ENCODE results near the gene SMAD3.

The SMAD3 gene

DNA sequence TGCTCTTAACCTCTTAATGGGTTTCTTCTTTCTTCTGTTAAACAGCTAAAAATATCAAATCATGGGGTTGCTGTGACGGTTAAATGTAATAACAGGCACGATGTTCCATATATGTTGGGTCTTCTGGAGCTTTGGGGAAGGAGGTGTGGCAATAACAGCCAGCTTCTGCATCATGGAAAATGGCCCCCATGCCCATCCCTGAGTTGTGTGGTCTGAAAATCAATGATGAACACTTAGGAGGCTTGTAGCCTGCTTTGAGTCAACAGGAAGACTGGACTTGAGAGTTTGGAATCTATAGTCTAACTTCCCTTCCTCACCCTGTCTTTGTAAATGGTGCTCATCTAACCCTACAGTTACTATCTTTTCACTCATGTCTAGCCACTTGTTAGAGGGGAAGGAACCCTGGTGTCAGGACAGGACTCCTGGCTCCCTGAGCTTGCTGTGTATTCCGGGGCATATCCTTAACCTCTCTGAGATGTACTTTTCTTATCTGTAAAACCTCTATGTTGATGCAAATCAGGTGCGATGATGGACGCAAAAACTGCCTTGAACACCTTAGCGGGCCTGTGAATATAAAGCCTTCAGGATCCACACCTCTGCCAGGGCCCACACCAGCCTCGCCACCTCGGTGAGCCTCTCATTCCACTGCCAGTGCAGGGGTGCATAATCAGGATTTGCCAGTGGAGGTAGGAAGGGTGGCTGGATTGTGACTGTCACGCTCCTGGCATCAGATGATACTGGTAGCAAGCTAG, 27.5 kb downstream of the SMAD3 start:
- POLR2A ChIA-PET: interaction anchor here (0.7 to 2.0 kb wide), 8 partner anchors 8 to 88 kb away, joined by 3 to 6 read pairs (median 4); no protein-coding TSS in a partner anchor
- Histone ChIP-seq H3K4me1 (ENCODE audit: control extremely low read depth in 1 of 4, control insufficient read depth in 4 of 4, insufficient read depth in 4 of 4, low read length in 3 of 4) (peaks cover 17 to 85% (median 69%) of the 10 kb centered on the region in 4 experiments), H3K27ac (ENCODE audit: insufficient read depth in 1 of 2, low read depth in 1 of 2, low read length in 2 of 2, poor library complexity in 1 of 2, severe bottlenecking in 2 of 2) (peak overlapping the region; percentile 94 to 97), H3K27me3 (replicated peaks in 2 of 5; ENCODE audit: control insufficient read depth in 4 of 5, insufficient read depth in 5 of 5, low read length in 4 of 5) (no peaks in the 10 kb centered on the region), H3K36me3 (ENCODE audit: control insufficient read depth in 4 of 4, insufficient read depth in 4 of 4, low read length in 3 of 4) (peaks cover 0 to 5% (median 3%) of the 10 kb centered on the region in 4 experiments), H3K9me3 (ENCODE audit: control extremely low read depth in 1 of 5, control insufficient read depth in 4 of 5, insufficient read depth in 2 of 5, low read depth in 1 of 5, low read length in 4 of 5) (no peaks in the 10 kb centered on the region), H3K4me3 (ENCODE audit: control insufficient read depth in 1 of 7, extremely low read depth in 1 of 7, insufficient read depth in 4 of 7, low read depth in 2 of 7, low read length in 6 of 7) (peak overlapping the region in 1 of 7 experiments; percentile 8)
- DNase-seq: no peak
- WGBS (ENCODE audit: insufficient coverage): 76% methylated on average over 6 of the region's 9 CpGs
- CTCF ChIA-PET: interaction anchor here (1.1 to 3.2 kb wide), 5 partner anchors 8 to 25 kb away, joined by 3 to 21 read pairs (median 4); no protein-coding TSS in a partner anchor

DNA sequence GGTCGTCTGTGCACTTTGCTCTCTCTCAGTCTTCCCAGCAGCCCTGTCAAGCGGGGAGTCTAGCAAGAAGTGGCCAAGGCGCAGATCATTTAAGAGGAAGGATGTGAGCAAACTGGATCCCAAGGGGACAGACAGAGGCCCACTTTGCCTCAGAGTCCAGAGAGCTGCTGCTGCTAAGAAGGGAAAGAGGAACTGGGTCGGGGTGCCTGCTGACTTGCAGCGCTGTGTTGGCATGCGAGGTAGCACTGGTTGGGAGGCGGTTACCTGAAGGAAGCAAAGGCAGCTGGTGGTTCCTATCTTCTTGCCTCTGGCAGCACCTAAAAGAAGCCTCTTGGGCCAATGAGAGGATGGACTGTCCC, 28.1 kb downstream of the SMAD3 start:
- POLR2A ChIA-PET: interaction anchor here (0.7 to 2.0 kb wide), 5 partner anchors 7 to 88 kb away, joined by 3 to 6 read pairs (median 4); no protein-coding TSS in a partner anchor

DNA sequence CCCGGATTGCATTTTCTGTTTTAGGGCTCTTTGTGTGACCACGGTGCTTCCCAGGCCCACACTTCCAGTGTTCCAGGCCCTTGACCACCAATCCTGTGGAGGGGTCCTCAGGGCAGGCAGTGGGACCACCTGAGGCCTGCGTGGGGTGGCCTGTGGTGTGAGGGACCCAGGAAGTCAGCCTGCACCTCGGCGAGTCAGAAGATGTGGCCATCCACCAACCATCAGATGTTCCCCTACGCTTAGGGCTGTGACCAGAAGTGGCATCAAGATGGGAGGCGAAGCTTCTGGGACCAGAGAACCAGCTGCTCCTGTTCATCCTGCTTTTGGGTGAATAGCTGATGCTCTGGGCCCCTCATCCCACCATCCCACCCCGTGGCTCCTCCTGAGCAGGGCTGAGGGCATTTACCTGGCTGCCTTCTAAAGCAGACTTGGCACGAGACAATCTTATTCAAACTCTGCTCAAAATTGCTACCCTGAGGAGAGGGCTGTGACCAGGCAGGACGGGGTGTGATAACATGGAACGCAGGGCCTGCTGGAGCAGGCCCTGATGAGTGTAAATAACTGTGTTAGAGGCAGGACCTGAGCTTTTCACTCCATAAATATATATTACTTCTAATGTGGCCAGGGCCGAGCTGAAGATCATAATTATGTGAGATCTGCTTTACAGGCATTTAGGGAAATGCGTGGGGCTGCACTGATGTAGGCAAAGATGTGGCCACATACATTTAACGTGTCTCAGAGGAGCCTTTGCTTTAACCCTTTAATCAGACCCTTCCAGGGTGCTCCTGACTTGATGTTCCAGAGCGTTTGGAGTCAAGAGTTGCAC, 28.8 kb downstream of the SMAD3 start:
- peak overlapping the region in 1 of 2 experiments; percentile 67 for H3K27ac ChIP-seq (ENCODE audit: insufficient read depth in 1 of 2, low read depth in 1 of 2, low read length in 2 of 2, poor library complexity in 1 of 2, severe bottlenecking in 2 of 2)
- H3K4me1 ChIP-seq (ENCODE audit: control extremely low read depth in 1 of 4, control insufficient read depth in 4 of 4, insufficient read depth in 4 of 4, low read length in 3 of 4): peaks cover 22 to 89% (median 77%) of the 10 kb centered on the region in 4 experiments
- no peaks in the 10 kb centered on the region for H3K9me3 ChIP-seq (ENCODE audit: control extremely low read depth in 1 of 5, control insufficient read depth in 4 of 5, insufficient read depth in 2 of 5, low read depth in 1 of 5, low read length in 4 of 5)
- H3K27me3 ChIP-seq (replicated peaks in 2 of 5; ENCODE audit: control insufficient read depth in 4 of 5, insufficient read depth in 5 of 5, low read length in 4 of 5): no peaks in the 10 kb centered on the region
- H3K4me3 ChIP-seq (ENCODE audit: control insufficient read depth in 1 of 7, extremely low read depth in 1 of 7, insufficient read depth in 4 of 7, low read depth in 2 of 7, low read length in 6 of 7): peak overlapping the region in 1 of 7 experiments; percentile 8
- POLR2A ChIA-PET: interaction anchor here (1.4 to 1.7 kb wide), 3 partner anchors 10 to 23 kb away, joined by 4 to 6 read pairs (median 4); no protein-coding TSS in a partner anchor
- H3K36me3 ChIP-seq (ENCODE audit: control insufficient read depth in 4 of 4, insufficient read depth in 4 of 4, low read length in 3 of 4): peaks cover 0 to 5% (median 3%) of the 10 kb centered on the region in 4 experiments
- DNase-seq: no peak
- 77% methylated on average over 11 of the region's 15 CpGs for WGBS (ENCODE audit: insufficient coverage)
- CTCF ChIA-PET: interaction anchor here (1.0 to 3.2 kb wide), 5 partner anchors 8 to 26 kb away, joined by 3 to 21 read pairs (median 4); no protein-coding TSS in a partner anchor

More for the DNA sequence above, 28.1 kb downstream of the SMAD3 start:
- Histone ChIP-seq H3K27me3 (replicated peaks in 2 of 5; ENCODE audit: control insufficient read depth in 4 of 5, insufficient read depth in 5 of 5, low read length in 4 of 5) (no peaks in the 10 kb centered on the region), H3K4me1 (ENCODE audit: control extremely low read depth in 1 of 4, control insufficient read depth in 4 of 4, insufficient read depth in 4 of 4, low read length in 3 of 4) (peaks cover 19 to 88% (median 70%) of the 10 kb centered on the region in 4 experiments), H3K27ac (ENCODE audit: insufficient read depth in 1 of 2, low read depth in 1 of 2, low read length in 2 of 2, poor library complexity in 1 of 2, severe bottlenecking in 2 of 2) (peak overlapping the region in 1 of 2 experiments; percentile 67), H3K9me3 (ENCODE audit: control extremely low read depth in 1 of 5, control insufficient read depth in 4 of 5, insufficient read depth in 2 of 5, low read depth in 1 of 5, low read length in 4 of 5) (no peaks in the 10 kb centered on the region), H3K4me3 (ENCODE audit: control insufficient read depth in 1 of 7, extremely low read depth in 1 of 7, insufficient read depth in 4 of 7, low read depth in 2 of 7, low read length in 6 of 7) (peak overlapping the region in 2 of 7 experiments; percentile 8 to 13), H3K36me3 (ENCODE audit: control insufficient read depth in 4 of 4, insufficient read depth in 4 of 4, low read length in 3 of 4) (peaks cover 0 to 5% (median 3%) of the 10 kb centered on the region in 4 experiments)
- CTCF ChIA-PET: interaction anchor here (1.0 to 3.2 kb wide), 3 partner anchors 9 to 11 kb away, joined by 3 to 21 read pairs (median 3); no protein-coding TSS in a partner anchor
- peak; percentile 81 to 96 (median 95) for DNase-seq
- 0% methylated on average over 3 of the region's 7 CpGs for WGBS (ENCODE audit: insufficient coverage)

DNA sequence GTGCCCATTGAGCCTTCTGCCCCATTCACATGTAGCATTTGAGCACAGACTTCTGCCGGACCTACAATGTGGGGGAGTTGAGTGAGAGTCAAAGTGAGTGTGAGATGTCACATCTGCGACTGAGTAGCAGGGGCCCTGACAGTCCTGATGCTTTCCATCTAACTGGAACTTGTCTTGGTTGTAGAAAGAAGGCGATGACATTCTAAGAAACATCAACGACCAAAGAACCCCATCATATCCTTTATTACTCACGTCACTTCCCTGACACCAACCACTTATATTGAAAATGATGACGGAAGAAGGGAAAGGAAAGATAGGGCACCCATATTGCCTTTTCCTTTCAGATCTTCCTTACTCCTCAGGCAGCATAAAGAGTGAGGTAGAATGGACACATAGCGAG, 30.5 kb downstream of the SMAD3 start:
- WGBS (ENCODE audit: insufficient coverage): 100% methylated on average over 3 of the region's 7 CpGs

DNA sequence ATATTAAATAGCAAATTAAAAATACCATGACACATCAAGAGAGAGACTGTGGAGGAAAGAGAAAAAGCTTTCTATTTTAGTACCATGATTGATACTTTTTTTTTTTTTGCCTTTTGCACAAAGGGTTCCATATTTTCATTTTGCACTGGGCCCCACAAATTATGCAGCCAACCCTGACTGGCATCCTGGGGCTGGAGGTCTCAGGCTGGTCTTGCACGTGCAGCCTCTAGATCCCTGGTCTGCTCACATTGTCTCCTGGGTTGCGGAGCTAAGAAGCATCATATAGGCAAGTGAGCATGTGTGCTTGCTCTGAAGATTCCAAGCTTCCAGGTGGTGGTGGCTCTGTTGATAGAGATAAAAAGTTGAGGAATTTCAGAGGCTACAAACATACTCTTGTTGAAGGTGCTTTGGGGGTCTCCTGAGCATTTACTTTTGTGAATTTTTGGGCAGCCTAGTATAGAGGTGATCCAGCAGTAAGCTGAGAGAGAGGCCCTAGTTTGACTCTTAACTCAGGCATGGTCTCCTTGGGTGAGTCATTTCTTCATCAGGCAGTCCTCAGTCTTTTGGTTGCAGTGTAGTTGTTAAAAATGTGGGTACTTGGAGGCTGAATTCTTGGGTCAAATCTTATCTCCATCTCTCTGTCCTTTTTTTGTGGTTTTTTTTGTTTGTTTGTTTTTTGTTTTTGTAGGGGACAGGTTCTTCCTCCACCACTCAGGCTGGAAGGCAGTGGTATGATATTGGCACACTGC, 31.3 kb downstream of the SMAD3 start:
- H3K9me3 ChIP-seq (ENCODE audit: control extremely low read depth in 1 of 5, control insufficient read depth in 4 of 5, insufficient read depth in 2 of 5, low read depth in 1 of 5, low read length in 4 of 5): no peaks in the 10 kb centered on the region
- ChIA-PET CTCF (interaction anchor here (0.7 to 1.2 kb wide), 5 partner anchors 10 to 34 kb away, joined by 3 read pairs; no protein-coding TSS in a partner anchor), POLR2A (interaction anchor here (1.4 kb wide), 1 partner anchor 14 kb away, joined by 4 read pairs; no protein-coding TSS in a partner anchor)
- H3K4me1 ChIP-seq (ENCODE audit: control extremely low read depth in 1 of 4, control insufficient read depth in 4 of 4, insufficient read depth in 4 of 4, low read length in 3 of 4): peaks cover 39 to 89% (median 77%) of the 10 kb centered on the region in 4 experiments
- DNase-seq: no peak
- peaks cover 0 to 5% (median 3%) of the 10 kb centered on the region in 4 experiments for H3K36me3 ChIP-seq (ENCODE audit: control insufficient read depth in 4 of 4, insufficient read depth in 4 of 4, low read length in 3 of 4)
- no peaks in the 10 kb centered on the region for H3K27me3 ChIP-seq (replicated peaks in 2 of 5; ENCODE audit: control insufficient read depth in 4 of 5, insufficient read depth in 5 of 5, low read length in 4 of 5)
- no peak overlapping the region for H3K4me3 ChIP-seq (ENCODE audit: control insufficient read depth in 1 of 7, extremely low read depth in 1 of 7, insufficient read depth in 4 of 7, low read depth in 2 of 7, low read length in 6 of 7)
- no peak overlapping the region for H3K27ac ChIP-seq (ENCODE audit: insufficient read depth in 1 of 2, low read depth in 1 of 2, low read length in 2 of 2, poor library complexity in 1 of 2, severe bottlenecking in 2 of 2)
- WGBS (ENCODE audit: insufficient coverage): 89% methylated on average over 2 of the region's 2 CpGs

More for the DNA sequence above, 30.5 kb downstream of the SMAD3 start:
- ChIA-PET CTCF (no interaction called here), POLR2A (interaction anchor here (1.4 kb wide), 1 partner anchor 15 kb away, joined by 4 read pairs; no protein-coding TSS in a partner anchor)
- no peak for DNase-seq
- H3K27me3 ChIP-seq (replicated peaks in 2 of 5; ENCODE audit: control insufficient read depth in 4 of 5, insufficient read depth in 5 of 5, low read length in 4 of 5): no peaks in the 10 kb centered on the region
- no peak overlapping the region for H3K4me3 ChIP-seq (ENCODE audit: control insufficient read depth in 1 of 7, extremely low read depth in 1 of 7, insufficient read depth in 4 of 7, low read depth in 2 of 7, low read length in 6 of 7)
- H3K9me3 ChIP-seq (ENCODE audit: control extremely low read depth in 1 of 5, control insufficient read depth in 4 of 5, insufficient read depth in 2 of 5, low read depth in 1 of 5, low read length in 4 of 5): no peaks in the 10 kb centered on the region
- H3K36me3 ChIP-seq (ENCODE audit: control insufficient read depth in 4 of 4, insufficient read depth in 4 of 4, low read length in 3 of 4): peaks cover 0 to 5% (median 3%) of the 10 kb centered on the region in 4 experiments
- H3K4me1 ChIP-seq (ENCODE audit: control extremely low read depth in 1 of 4, control insufficient read depth in 4 of 4, insufficient read depth in 4 of 4, low read length in 3 of 4): peaks cover 34 to 88% (median 76%) of the 10 kb centered on the region in 4 experiments
- no peak overlapping the region for H3K27ac ChIP-seq (ENCODE audit: insufficient read depth in 1 of 2, low read depth in 1 of 2, low read length in 2 of 2, poor library complexity in 1 of 2, severe bottlenecking in 2 of 2)

DNA sequence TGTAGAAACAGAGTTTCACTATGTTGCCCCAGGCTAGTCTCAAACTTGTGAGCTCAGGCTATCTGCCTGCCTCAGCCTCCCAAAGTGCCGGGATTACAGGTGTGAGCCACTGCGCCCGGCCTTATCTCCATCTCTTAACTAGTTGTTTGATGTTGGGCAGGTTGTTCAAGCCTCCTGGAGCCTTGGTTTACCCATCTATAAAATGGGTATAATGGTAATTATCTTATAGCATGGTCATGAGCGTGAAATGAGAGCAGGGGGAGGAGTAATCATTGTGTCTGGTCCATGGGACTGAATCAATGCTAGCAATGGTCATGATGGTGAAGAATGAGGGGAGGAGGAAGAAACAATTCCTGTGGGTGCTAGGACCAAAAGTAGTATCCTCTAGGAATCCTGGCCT, 32.0 kb downstream of the SMAD3 start:
- no peak for DNase-seq
- no peaks in the 10 kb centered on the region for H3K27me3 ChIP-seq (replicated peaks in 2 of 5; ENCODE audit: control insufficient read depth in 4 of 5, insufficient read depth in 5 of 5, low read length in 4 of 5)
- peak overlapping the region in 1 of 2 experiments; percentile 95 for H3K27ac ChIP-seq (ENCODE audit: insufficient read depth in 1 of 2, low read depth in 1 of 2, low read length in 2 of 2, poor library complexity in 1 of 2, severe bottlenecking in 2 of 2)
- ChIA-PET POLR2A (interaction anchor here (1.3 to 2.0 kb wide), 3 partner anchors 12 to 24 kb away, joined by 3 to 12 read pairs (median 4); no protein-coding TSS in a partner anchor), CTCF (interaction anchor here (0.7 to 1.4 kb wide), 6 partner anchors 16 to 35 kb away, joined by 3 to 8 read pairs (median 3); no protein-coding TSS in a partner anchor)
- H3K36me3 ChIP-seq (ENCODE audit: control insufficient read depth in 4 of 4, insufficient read depth in 4 of 4, low read length in 3 of 4): peaks cover 0 to 5% (median 3%) of the 10 kb centered on the region in 4 experiments
- no peak overlapping the region for H3K4me3 ChIP-seq (ENCODE audit: control insufficient read depth in 1 of 7, extremely low read depth in 1 of 7, insufficient read depth in 4 of 7, low read depth in 2 of 7, low read length in 6 of 7)
- 100% methylated on average over 3 of the region's 4 CpGs for WGBS (ENCODE audit: insufficient coverage)
- peaks cover 38 to 89% (median 77%) of the 10 kb centered on the region in 4 experiments for H3K4me1 ChIP-seq (ENCODE audit: control extremely low read depth in 1 of 4, control insufficient read depth in 4 of 4, insufficient read depth in 4 of 4, low read length in 3 of 4)
- H3K9me3 ChIP-seq (ENCODE audit: control extremely low read depth in 1 of 5, control insufficient read depth in 4 of 5, insufficient read depth in 2 of 5, low read depth in 1 of 5, low read length in 4 of 5): no peaks in the 10 kb centered on the region
